HepG2 (cell line): ENCODE results near the gene MTHFS. TPM values are rescaled to one million over a fixed set of nuclear protein-coding genes. Genes with fewer than 3 reads are reported as not detected.

Source experiments
- ATF1 ChIP-seq: IDR thresholded peaks from 2 replicates; pipeline ENCODE4 v1.6.1; 2016; ENCODE audit warnings: mild to moderate bottlenecking, control low read depth
- ATF7-NPFF ChIP-seq: sonication (generic); formaldehyde crosslinking; IDR thresholded peaks from 2 replicates; pipeline ENCODE4 v1.8.1; 2023; ENCODE audit warnings: mild to moderate bottlenecking, low read depth, missing genetic modification reagents, moderate library complexity
- CREM ChIP-seq, 2 experiments: sonication (generic) in 1 of 2; formaldehyde crosslinking in 1 of 2; IDR thresholded peaks; 2 replicates each; pipeline versions ENCODE4 v1.4.0 to v1.6.1; 2016 to 2020; ENCODE audit warnings: antibody characterized with exemption in 1 of 2, mild to moderate bottlenecking in 1 of 2, missing genetic modification reagents in 1 of 2
- DRAP1 ChIP-seq: IDR thresholded peaks from 2 replicates; pipeline ENCODE4 v1.6.1; 2016; ENCODE audit warnings: missing genetic modification reagents, missing compliant biosample characterization
- FOXP4 ChIP-seq: sonication (generic); formaldehyde crosslinking; IDR thresholded peaks from 2 replicates; pipeline ENCODE4 v1.4.0; 2020; ENCODE audit warnings: missing genetic modification reagents
- GPN1 ChIP-seq: sonication (generic); formaldehyde crosslinking; IDR thresholded peaks from 2 replicates; pipeline ENCODE4 v1.5.1; 2020; ENCODE audit warnings: missing genetic modification reagents, borderline replicate concordance
- NR2C2 ChIP-seq: sonication (generic); formaldehyde crosslinking; IDR thresholded peaks from 2 replicates; pipeline ENCODE4 v1.4.0; 2020; ENCODE audit warnings: missing genetic modification reagents, mild to moderate bottlenecking, moderate library complexity, borderline replicate concordance
- NR2F6 ChIP-seq, 2 experiments: IDR thresholded peaks; 2 replicates each; pipeline ENCODE4 v1.6.1; 2016; ENCODE audit warnings: antibody characterized with exemption in 1 of 2, mild to moderate bottlenecking in 1 of 2
- PHF20 ChIP-seq: sonication (generic); formaldehyde crosslinking; IDR thresholded peaks from 2 replicates; pipeline ENCODE4 v1.5.0; 2020; ENCODE audit warnings: mild to moderate bottlenecking, missing genetic modification reagents
- POLR2G ChIP-seq: fragments of 200-400 bp; formaldehyde crosslinking; IDR thresholded peaks from 2 replicates; pipeline ENCODE4 v1.6.1; 2018; ENCODE audit warnings: mild to moderate bottlenecking, low read depth, low read length, moderate library complexity
- SNAI1 ChIP-seq: sonication (generic); formaldehyde crosslinking; IDR thresholded peaks from 2 replicates; pipeline ENCODE4 v1.5.0; 2020; ENCODE audit warnings: mild to moderate bottlenecking, missing genetic modification reagents, borderline replicate concordance
- TCF7L2 ChIP-seq: IDR thresholded peaks from 2 replicates; pipeline ENCODE4 v1.6.1; 2011; ENCODE audit warnings: mild to moderate bottlenecking, low read depth, low read length, moderate library complexity
- ZBTB14 ChIP-seq: sonication (generic); formaldehyde crosslinking; IDR thresholded peaks from 2 replicates; pipeline ENCODE4 v1.4.0; 2020; ENCODE audit warnings: missing genetic modification reagents
- ZFP41 ChIP-seq: sonication (generic); formaldehyde crosslinking; IDR thresholded peaks from 2 replicates; pipeline ENCODE4 v1.4.0; 2020; ENCODE audit warnings: mild to moderate bottlenecking, missing genetic modification reagents, borderline replicate concordance
- ZNF362 ChIP-seq: sonication (generic); formaldehyde crosslinking; IDR thresholded peaks from 2 replicates; pipeline ENCODE4 v1.4.0; 2020; ENCODE audit warnings: missing genetic modification reagents, mild to moderate bottlenecking, borderline replicate concordance
- ZNF589 ChIP-seq: sonication (generic); formaldehyde crosslinking; conservative IDR thresholded peaks from 2 replicates; pipeline ENCODE4 v1.8.0; 2022; ENCODE audit warnings: mild to moderate bottlenecking, moderate library complexity, missing genetic modification reagents
- polyA plus RNA-seq, 8 experiments: library from polyadenylated mRNA; depleted of rRNA in 3 of 8; stranded (reverse) in 7 of 8; unstranded in 1 of 8; fragments of >200 nt; fragmentation: Illumina TruSeq in 4 of 8; extraction: Trizol in 4 of 8; gene quantifications; 2 replicates each; pipeline versions ENCODE4 v1.2.1 to v1.2.3, GENCODE V29; 2011 to 2016; ENCODE audit warnings: low read depth in 4 of 8, missing spikeins in 1 of 8, mixed read lengths in 1 of 8; ENCODE audit not compliant: insufficient read depth in 1 of 8
- total RNA-seq, 5 experiments: library from RNA; depleted of rRNA; stranded (reverse); fragments of >200 nt; fragmentation: Illumina TruSeq; extraction: Trizol; gene quantifications; 2 replicates each; pipeline ENCODE4 v1.2.3, GENCODE V29; 2016; ENCODE audit warnings: low read depth in 1 of 5
- TF ChIP-seq, protein P1 (sequence below): fragments of 450-650 bp; IDR thresholded peaks from 2 replicates; pipeline ENCODE4 v1.6.1; 2016

MTHFS gene
- total and polyA plus RNA-seq, 2 of the 13 experiments (the other 11 are each of a cell fraction or from before 2014, with no cell fraction given) = 37.0 to 49.7 TPM

DNA sequence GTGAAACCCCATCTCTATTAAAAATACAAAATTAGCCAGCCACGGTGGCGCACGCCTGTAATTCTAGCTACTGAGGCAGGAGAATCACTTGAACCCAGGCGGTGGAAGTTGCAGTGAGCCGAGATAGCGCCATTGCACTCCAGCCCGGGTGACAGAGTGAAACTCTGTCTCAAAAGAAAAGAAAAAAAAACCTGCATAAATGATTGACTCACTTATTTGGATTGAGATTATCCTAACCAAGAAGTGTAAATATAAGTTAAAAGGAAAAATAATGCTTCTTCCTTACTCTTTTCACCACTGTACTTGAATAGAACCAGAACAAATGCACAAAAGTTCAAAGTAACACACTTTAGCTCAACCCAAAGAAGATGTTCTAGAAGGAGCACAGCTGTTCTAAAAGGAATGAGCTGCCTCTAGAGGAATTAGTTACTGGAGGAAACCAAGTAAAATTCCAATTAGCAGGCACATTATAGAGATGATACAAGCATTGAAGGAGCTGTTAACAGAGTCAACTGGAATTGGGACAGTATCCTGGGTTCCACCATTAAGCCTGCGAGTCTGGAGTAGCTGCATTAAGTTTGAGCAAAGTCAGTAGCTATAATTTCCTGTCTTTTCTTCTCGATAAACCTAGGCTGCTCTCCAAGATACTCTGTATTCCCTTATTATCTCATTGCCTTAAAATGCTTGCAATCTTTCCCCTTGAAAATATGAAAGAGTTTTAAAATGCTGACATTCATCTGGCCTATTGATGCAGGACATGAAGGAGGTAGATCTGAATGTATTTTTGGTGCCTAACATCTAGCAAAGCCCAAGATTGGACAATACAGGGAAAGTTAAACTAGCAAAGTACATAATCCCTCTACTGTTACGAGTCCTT lies 9.5 kb downstream of the MTHFS start (continued):
- TF ChIP-seq, protein P1, sequence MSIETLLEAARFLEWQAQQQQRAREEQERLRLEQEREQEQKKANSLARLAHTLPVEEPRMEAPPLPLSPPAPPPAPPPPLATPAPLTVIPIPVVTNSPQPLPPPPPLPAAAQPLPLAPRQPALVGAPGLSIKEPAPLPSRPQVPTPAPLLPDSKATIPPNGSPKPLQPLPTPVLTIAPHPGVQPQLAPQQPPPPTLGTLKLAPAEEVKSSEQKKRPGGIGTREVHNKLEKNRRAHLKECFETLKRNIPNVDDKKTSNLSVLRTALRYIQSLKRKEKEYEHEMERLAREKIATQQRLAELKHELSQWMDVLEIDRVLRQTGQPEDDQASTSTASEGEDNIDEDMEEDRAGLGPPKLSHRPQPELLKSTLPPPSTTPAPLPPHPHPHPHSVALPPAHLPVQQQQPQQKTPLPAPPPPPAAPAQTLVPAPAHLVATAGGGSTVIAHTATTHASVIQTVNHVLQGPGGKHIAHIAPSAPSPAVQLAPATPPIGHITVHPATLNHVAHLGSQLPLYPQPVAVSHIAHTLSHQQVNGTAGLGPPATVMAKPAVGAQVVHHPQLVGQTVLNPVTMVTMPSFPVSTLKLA = no peak
- no peak for TF ChIP-seq ZBTB14 (CRISPR knock-in tag)
- no peak for TF ChIP-seq GPN1 (CRISPR knock-in tag)
- TF ChIP-seq ATF7-NPFF (CRISPR knock-in tag) = no peak
- peak; percentile 68 for TF ChIP-seq ZNF362 (CRISPR knock-in tag)
- peak; percentile 31; the same call in 1 of the 2 replicates for TF ChIP-seq CREM (IDR thresholded peaks at IDR 0.05)
- no peak for TF ChIP-seq CREM (CRISPR knock-in tag; IDR thresholded peaks at IDR 0.05)
- TF ChIP-seq ZFP41 (CRISPR knock-in tag) = no peak
- no peak for TF ChIP-seq TCF7L2
- no peak for TF ChIP-seq ZNF589 (CRISPR knock-in tag)
- TF ChIP-seq FOXP4 = 0 out of 2 replicates have a peak, but pooled peaks have one; percentile 18
- TF ChIP-seq SNAI1 (CRISPR knock-in tag) = no peak
- TF ChIP-seq NR2F6 (IDR thresholded peaks at IDR 0.05) = no peak
- TF ChIP-seq NR2F6 (CRISPR knock-in tag; IDR thresholded peaks at IDR 0.05) = peak; percentile 72; the same call in 1 of the 2 replicates
- TF ChIP-seq PHF20 (CRISPR knock-in tag) = no peak
- TF ChIP-seq NR2C2 (CRISPR knock-in tag) = no peak
- no peak for TF ChIP-seq DRAP1 (CRISPR knock-in tag)
- no peak for TF ChIP-seq ATF1 (CRISPR knock-in tag)
- TF ChIP-seq POLR2G = no peak
